Testis (tissue), 3 donors: Measurements from ENCODE around the gene NCK2. TPM values are rescaled to one million over a fixed set of nuclear protein-coding genes. Genes with fewer than 3 reads are reported as not detected.

Experiments
- DNase-seq: peaks from one replicate; pipeline ENCODE4 v3.0.0-alpha.2; 2019
- H3K27ac ChIP-seq, 2 donors: fragments of 200-600 bp; sonication (generic); one replicate each; pipeline ENCODE4 v1.5.1; 2019
- H3K27me3 ChIP-seq: fragments of 200-600 bp; sonication (generic); one replicate; pipeline ENCODE4 v1.5.1; 2019
- H3K36me3 ChIP-seq: fragments of 200-600 bp; sonication (generic); one replicate; pipeline ENCODE4 v1.5.1; 2017; ENCODE audit warnings: low read depth; ENCODE audit errors: missing control alignments
- H3K4me1 ChIP-seq: fragments of 200-600 bp; sonication (generic); one replicate; pipeline ENCODE4 v1.5.1; 2019
- H3K4me3 ChIP-seq, 2 donors: fragments of 200-600 bp; sonication (generic); one replicate each; pipeline ENCODE4 v1.5.1; 2017 to 2019
- H3K9me3 ChIP-seq: fragments of 200-600 bp; sonication (generic); one replicate; pipeline ENCODE4 v1.5.1; 2017
- POLR2A ChIP-seq: fragments of 450-650 bp; IDR thresholded peaks from one replicate; pipeline ENCODE4 v1.6.1; 2017; ENCODE audit warnings: antibody characterized with exemption, mild to moderate bottlenecking, moderate library complexity
- WGBS, 2 donors: methylation state at CpG; one replicate each; pipeline ENCODE4 v1.1.5; 2018; 5-methylcytosine and 5-hydroxymethylcytosine counted together
- intact Hi-C: fragments of 100-400 bp; cut with DNase I; formaldehyde crosslinking; loops from one replicate; pipeline ENCODE4 v1.15.1; 2023; ENCODE audit warnings: low total_unique reads
- polyA plus RNA-seq: library from polyadenylated mRNA; stranded (reverse); fragments of 350-450 nt; fragmentation: Illumina TruSeq; extraction: RNeasy Lipid Tissue Mini Kit (QIAGEN cat#74804); gene quantifications from one replicate; pipeline ENCODE4 v1.2.3, GENCODE V29; 2014; ENCODE audit warnings: low read depth, low replicate concordance; ENCODE audit not compliant: insufficient read depth
- total RNA-seq, 2 donors: library from RNA; depleted of rRNA; stranded (reverse); fragments of >200 nt; gene quantifications; one replicate each; pipeline ENCODE4 v1.2.3, GENCODE V29; 2016
- TF ChIP-seq, protein P1 (sequence below), 3 experiments: fragments of 450-650 bp in 2 of 3; fragments of 200-600 bp in 1 of 3; sonication (generic) in 1 of 3; IDR thresholded peaks; one replicate each; pipeline ENCODE4 v1.5.1; 2016 to 2019; ENCODE audit warnings: antibody characterized with exemption in 3 of 3, mild to moderate bottlenecking in 2 of 3, moderate library complexity in 1 of 3

Gene NCK2
- total and polyA plus RNA-seq, 3 donors from 2014 or later: 67.7 to 168 (median 105) TPM

DNA sequence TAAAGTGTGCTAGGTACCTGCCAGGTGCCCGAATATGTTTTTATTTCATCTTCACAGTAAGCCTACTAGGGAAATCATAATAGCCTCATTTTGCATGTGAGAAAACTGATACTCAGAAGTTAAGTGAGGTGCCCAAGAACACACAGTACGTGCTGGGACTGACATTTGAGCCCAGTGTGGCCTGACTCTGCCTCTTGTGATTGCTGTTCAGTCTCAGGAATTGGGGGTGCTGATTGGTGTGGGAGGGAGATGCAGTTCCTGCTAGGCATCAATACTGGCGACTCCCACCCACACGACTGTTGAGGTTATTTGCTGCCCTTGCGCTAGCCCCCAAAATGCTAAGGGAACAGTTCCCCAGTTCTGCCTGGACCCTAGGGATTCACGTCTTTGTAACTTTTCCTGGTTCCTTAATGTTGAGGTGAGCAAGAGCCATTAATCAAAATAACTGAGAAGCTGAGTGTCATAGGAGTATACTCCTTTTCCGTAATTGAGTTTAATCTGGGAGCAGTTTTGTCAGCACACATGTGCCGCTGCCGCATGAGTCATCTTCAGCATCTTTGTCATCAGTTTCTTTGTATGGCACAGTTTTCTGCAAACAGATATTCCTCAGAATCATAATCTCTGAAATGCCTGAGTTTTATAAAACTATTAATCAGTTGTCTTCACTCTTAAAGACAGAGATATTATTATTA is 120.7 kb downstream of the NCK2 start:
- no peak for DNase-seq
- TF ChIP-seq POLR2A: no peak
- TF ChIP-seq, protein P1, sequence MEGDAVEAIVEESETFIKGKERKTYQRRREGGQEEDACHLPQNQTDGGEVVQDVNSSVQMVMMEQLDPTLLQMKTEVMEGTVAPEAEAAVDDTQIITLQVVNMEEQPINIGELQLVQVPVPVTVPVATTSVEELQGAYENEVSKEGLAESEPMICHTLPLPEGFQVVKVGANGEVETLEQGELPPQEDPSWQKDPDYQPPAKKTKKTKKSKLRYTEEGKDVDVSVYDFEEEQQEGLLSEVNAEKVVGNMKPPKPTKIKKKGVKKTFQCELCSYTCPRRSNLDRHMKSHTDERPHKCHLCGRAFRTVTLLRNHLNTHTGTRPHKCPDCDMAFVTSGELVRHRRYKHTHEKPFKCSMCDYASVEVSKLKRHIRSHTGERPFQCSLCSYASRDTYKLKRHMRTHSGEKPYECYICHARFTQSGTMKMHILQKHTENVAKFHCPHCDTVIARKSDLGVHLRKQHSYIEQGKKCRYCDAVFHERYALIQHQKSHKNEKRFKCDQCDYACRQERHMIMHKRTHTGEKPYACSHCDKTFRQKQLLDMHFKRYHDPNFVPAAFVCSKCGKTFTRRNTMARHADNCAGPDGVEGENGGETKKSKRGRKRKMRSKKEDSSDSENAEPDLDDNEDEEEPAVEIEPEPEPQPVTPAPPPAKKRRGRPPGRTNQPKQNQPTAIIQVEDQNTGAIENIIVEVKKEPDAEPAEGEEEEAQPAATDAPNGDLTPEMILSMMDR (IDR thresholded peaks at IDR 0.05): no peak
- intact Hi-C loops: no loop called here
- no peaks in the 10 kb centered on the region for H3K36me3 ChIP-seq
- no peak overlapping the region for H3K4me3 ChIP-seq
- H3K27me3 ChIP-seq: no peaks in the 10 kb centered on the region
- H3K4me1 ChIP-seq: peaks cover 22% of the 10 kb centered on the region
- WGBS, 2 donors: 76 to 80% methylated on average over 8 to 9 of the region's 9 CpGs
- H3K27ac ChIP-seq: no peak overlapping the region
- no peaks in the 10 kb centered on the region for H3K9me3 ChIP-seq

DNA sequence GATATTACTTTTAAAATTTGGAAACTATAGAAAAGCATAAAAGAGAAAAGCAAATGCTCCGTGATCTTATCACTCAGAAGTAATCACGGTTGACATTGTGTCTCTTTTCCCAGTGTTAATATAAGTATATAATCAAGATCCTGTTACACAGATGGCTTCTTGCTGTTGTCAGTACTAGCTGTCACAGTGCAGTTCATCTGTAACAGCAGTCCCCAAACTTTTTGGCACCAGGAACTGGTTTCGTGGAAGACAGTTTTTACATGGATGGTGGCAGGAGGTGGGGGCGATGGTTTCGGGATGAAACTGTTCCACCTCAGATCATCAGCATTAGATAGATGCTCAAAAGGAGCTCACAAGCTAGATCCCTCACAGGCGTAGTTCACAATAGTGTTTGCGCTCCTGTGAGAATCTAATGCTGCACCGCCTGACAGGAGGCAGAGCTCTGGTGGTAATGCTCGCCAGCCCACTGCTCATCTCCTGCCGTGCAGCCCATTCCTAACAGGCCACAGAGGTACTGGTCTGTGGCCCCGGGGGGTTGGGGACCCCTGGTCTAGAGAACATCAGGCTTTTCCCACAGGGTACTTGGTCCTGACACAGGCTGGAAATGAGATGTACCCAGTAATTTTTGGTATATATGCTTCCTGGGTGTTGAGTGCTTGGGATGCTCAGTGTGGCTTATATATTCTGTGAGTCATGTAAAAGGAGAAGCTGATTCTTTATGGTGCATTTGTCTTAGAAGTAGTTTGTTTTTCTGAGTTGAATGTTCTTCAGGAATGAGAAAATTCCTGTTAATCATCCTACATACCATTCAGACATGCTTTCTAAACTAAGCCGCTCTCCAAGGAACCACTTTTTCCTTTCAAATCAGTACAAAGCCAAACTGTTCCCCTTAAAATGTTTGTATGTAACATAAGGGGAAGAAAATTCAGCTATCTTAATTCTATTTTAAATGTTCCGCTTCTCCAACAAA is 121.8 kb downstream of the NCK2 start:
- WGBS, 2 donors: 71 to 75% methylated on average over 13 of the region's 13 CpGs
- H3K4me3 ChIP-seq: no peak overlapping the region
- no peaks in the 10 kb centered on the region for H3K9me3 ChIP-seq
- intact Hi-C loops: no loop called here
- DNase-seq: no peak
- no peaks in the 10 kb centered on the region for H3K27me3 ChIP-seq
- no peak overlapping the region for H3K27ac ChIP-seq
- H3K4me1 ChIP-seq: peaks cover 22% of the 10 kb centered on the region
- no peaks in the 10 kb centered on the region for H3K36me3 ChIP-seq
- TF ChIP-seq POLR2A: no peak
- TF ChIP-seq, protein P1 (IDR thresholded peaks at IDR 0.05): no peak

DNA sequence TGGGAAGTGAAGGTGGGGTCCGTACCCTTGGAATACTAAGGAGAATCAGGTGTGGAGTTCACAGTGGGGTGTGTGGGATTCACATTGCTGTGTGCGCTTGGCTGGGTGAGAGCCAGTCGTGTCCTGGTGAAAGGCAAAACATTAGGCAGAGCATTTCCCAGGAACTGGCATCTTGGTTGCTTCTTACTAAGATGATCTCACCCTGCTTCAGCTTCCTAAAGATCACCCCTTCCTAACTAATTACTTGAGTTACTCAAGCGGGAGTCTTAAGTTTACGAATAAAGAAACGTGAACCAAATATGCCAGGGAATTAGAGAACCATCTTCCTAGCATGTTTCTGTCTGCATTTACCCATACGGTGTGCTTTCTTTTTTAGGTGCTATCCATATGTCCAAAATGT is 122.9 kb downstream of the NCK2 start:
- H3K27ac ChIP-seq: no peak overlapping the region
- no peaks in the 10 kb centered on the region for H3K9me3 ChIP-seq
- no peaks in the 10 kb centered on the region for H3K36me3 ChIP-seq
- WGBS, 2 donors: 76 to 77% methylated on average over 7 of the region's 7 CpGs
- no peak for TF ChIP-seq POLR2A
- TF ChIP-seq, protein P1 (IDR thresholded peaks at IDR 0.05): no peak
- intact Hi-C loops: no loop called here
- peaks cover 22% of the 10 kb centered on the region for H3K4me1 ChIP-seq
- no peak for DNase-seq
- no peak overlapping the region for H3K4me3 ChIP-seq
- H3K27me3 ChIP-seq: no peaks in the 10 kb centered on the region

DNA sequence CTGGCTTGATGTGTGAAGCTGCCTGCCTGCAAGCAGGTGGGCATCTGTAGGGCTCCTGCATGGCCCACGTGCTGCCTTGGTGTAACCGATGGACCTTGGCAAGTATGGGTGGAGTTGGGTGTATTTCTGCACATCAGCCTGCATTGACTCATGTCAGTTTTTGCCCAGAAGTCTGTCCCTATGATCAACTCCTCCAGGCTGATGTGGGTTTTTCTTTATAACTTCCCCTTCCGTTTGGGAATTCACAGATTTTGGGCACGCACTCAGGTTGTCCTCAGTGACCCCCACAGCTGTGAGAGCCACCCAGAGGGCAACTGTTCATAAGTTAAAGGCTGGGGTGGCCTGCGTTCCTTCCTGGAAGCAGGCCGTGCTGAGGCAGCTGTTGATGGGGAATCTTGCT is 123.3 kb downstream of the NCK2 start:
- intact Hi-C loops: no loop called here
- no peaks in the 10 kb centered on the region for H3K27me3 ChIP-seq
- H3K4me3 ChIP-seq: no peak overlapping the region
- peaks cover 22% of the 10 kb centered on the region for H3K4me1 ChIP-seq
- H3K27ac ChIP-seq: no peak overlapping the region
- 59 to 63% methylated on average over 6 of the region's 6 CpGs for WGBS, 2 donors
- peak; percentile 30 for DNase-seq
- no peaks in the 10 kb centered on the region for H3K9me3 ChIP-seq
- TF ChIP-seq, protein P1 (IDR thresholded peaks at IDR 0.05): no peak
- no peak for TF ChIP-seq POLR2A
- no peaks in the 10 kb centered on the region for H3K36me3 ChIP-seq
